Thyroid gland (tissue), 4 donors: Measurements from ENCODE around the gene LHPP. TPM values are rescaled to one million over a fixed set of nuclear protein-coding genes. Genes with fewer than 3 reads are reported as not detected.

Experiments used
- DNase-seq, 2 donors: peaks; one replicate each; pipeline ENCODE4 v3.0.0-alpha.2; 2019
- H3K27ac ChIP-seq, 3 donors: fragments of 200-600 bp; sonication (generic); 1 replicate in 2 of 3; 2 replicates in 1 of 3; pipeline ENCODE4 v1.5.1; 2016 to 2019; ENCODE audit warnings: mild to moderate bottlenecking in 1 of 3, moderate library complexity in 1 of 3
- H3K27me3 ChIP-seq: fragments of 200-600 bp; sonication (generic); one replicate; pipeline ENCODE4 v1.5.1; 2019
- H3K36me3 ChIP-seq, 2 donors: fragments of 200-600 bp; sonication (generic); one replicate each; pipeline ENCODE4 v1.5.1; 2016 to 2019
- H3K4me1 ChIP-seq, 2 donors: fragments of 200-600 bp; sonication (generic); one replicate each; pipeline ENCODE4 v1.5.1; 2017 to 2019
- H3K4me3 ChIP-seq, 3 donors: fragments of 200-600 bp; sonication (generic); replicated peaks in 1 of 3; 1 replicate in 2 of 3; 2 replicates in 1 of 3; pipeline ENCODE4 v1.5.1; 2016; ENCODE audit warnings: mild to moderate bottlenecking in 1 of 3
- H3K9me3 ChIP-seq: fragments of 200-600 bp; sonication (generic); one replicate; pipeline ENCODE4 v1.5.1; 2017
- POLR2A ChIP-seq, 2 donors: fragments of 450-650 bp; IDR thresholded peaks; one replicate each; pipeline ENCODE4 v1.6.1; 2017; ENCODE audit warnings: antibody characterized with exemption in 2 of 2, mild to moderate bottlenecking in 2 of 2, moderate library complexity in 1 of 2
- WGBS, 2 donors: methylation state at CpG; one replicate each; pipeline ENCODE4 v1.1.5; 2017; 5-methylcytosine and 5-hydroxymethylcytosine counted together
- intact Hi-C: fragments of 100-400 bp; cut with DNase I; formaldehyde crosslinking; loops from one replicate; pipeline ENCODE4 v1.15.1; 2023
- total RNA-seq, 4 donors: library from RNA; depleted of rRNA; stranded (reverse); fragments of >200 nt; gene quantifications; one replicate each; pipeline ENCODE4 v1.2.3, GENCODE V29; 2016
- TF ChIP-seq, protein P1 (sequence below), 6 experiments: fragments of 200-600 bp in 3 of 6; fragments of 450-650 bp in 3 of 6; sonication (generic) in 3 of 6; IDR thresholded peaks; one replicate each; pipeline ENCODE4 v1.5.1; 2016 to 2019; ENCODE audit warnings: antibody characterized with exemption in 6 of 6, mild to moderate bottlenecking in 2 of 6, inconsistent platforms in 1 of 6, moderate library complexity in 1 of 6

LHPP gene
- total RNA-seq, 4 donors from 2014 or later = 8.3 to 69.9 (median 48.3) TPM

DNA sequence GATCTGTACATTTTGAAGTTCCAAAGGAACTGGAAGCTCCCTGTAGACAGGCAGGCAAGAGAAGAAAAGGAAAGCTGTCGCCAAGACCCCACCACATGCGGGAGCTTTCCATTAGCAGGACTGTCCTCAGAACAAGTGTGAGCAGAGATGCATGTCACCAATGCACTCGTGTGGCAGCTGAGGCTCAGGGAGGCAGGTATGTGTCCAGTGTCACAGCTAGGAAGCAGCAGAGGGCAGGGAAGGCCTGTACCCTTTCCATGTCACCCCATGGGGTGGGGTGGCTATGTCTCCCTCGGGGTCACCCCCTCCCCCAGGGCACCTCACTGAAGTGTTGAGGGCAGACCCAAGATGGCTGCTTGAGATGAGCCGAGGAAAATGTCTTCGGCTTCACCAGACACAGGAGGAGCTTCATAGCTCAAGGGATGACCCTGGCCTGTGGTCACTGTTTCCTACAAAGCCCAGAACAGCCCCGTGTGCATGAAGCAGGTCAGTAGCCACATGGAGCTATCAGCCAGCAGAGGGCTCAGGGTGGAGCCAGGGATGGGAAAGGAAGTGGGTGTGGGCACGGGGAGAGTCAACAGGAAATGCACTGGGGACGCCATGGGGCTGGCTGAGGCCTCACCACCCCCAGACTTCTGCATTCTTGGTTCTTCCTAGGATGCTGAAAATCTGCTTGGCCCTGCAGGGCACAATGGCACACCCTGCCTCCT, 186.0 kb downstream of the LHPP start:
- H3K36me3 ChIP-seq = no peaks in the 10 kb centered on the region
- H3K27me3 ChIP-seq = no peaks in the 10 kb centered on the region
- no peak overlapping the region for H3K4me3 ChIP-seq
- no peaks in the 10 kb centered on the region for H3K9me3 ChIP-seq
- WGBS, 2 donors = 66 to 75% methylated on average over 6 to 9 of the region's 9 CpGs
- peak; percentile 35 to 43 for DNase-seq
- peak overlapping the region; percentile 56 to 92 (median 86) for H3K27ac ChIP-seq
- peaks cover 77 to 92% of the 10 kb centered on the region in 2 donors for H3K4me1 ChIP-seq
- intact Hi-C loops = no loop called here
- TF ChIP-seq, protein P1, sequence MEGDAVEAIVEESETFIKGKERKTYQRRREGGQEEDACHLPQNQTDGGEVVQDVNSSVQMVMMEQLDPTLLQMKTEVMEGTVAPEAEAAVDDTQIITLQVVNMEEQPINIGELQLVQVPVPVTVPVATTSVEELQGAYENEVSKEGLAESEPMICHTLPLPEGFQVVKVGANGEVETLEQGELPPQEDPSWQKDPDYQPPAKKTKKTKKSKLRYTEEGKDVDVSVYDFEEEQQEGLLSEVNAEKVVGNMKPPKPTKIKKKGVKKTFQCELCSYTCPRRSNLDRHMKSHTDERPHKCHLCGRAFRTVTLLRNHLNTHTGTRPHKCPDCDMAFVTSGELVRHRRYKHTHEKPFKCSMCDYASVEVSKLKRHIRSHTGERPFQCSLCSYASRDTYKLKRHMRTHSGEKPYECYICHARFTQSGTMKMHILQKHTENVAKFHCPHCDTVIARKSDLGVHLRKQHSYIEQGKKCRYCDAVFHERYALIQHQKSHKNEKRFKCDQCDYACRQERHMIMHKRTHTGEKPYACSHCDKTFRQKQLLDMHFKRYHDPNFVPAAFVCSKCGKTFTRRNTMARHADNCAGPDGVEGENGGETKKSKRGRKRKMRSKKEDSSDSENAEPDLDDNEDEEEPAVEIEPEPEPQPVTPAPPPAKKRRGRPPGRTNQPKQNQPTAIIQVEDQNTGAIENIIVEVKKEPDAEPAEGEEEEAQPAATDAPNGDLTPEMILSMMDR (IDR thresholded peaks at IDR 0.05) = peak in 1 of 6 experiments; percentile 14
- TF ChIP-seq POLR2A (IDR thresholded peaks at IDR 0.05) = no peak

DNA sequence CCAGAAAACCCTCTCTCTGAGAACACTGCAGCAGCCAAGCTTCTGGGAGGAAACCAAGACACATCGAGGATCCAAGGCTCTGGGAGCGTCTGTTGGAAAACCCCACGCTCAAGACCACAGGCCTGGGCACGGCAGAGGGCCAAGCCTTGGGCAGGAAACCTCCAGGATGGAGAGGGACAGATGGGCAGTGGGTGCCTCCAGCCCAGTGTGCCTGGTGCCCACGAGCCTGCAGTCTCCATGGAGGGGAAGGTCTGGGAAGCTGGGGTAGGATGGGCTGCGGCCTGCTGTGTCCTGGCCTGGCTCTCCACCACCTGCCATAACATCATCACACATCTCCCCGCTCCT, 186.5 kb downstream of the LHPP start:
- TF ChIP-seq, protein P1 (IDR thresholded peaks at IDR 0.05) = no peak
- no peak for TF ChIP-seq POLR2A (IDR thresholded peaks at IDR 0.05)
- peaks cover 77 to 92% of the 10 kb centered on the region in 2 donors for H3K4me1 ChIP-seq
- intact Hi-C loops = no loop called here
- no peak overlapping the region for H3K4me3 ChIP-seq
- peak overlapping the region; percentile 56 to 92 (median 86) for H3K27ac ChIP-seq
- H3K36me3 ChIP-seq = no peaks in the 10 kb centered on the region
- DNase-seq = no peak
- no peaks in the 10 kb centered on the region for H3K9me3 ChIP-seq
- WGBS, 2 donors = 77 to 80% methylated on average over 4 to 6 of the region's 7 CpGs
- no peaks in the 10 kb centered on the region for H3K27me3 ChIP-seq

DNA sequence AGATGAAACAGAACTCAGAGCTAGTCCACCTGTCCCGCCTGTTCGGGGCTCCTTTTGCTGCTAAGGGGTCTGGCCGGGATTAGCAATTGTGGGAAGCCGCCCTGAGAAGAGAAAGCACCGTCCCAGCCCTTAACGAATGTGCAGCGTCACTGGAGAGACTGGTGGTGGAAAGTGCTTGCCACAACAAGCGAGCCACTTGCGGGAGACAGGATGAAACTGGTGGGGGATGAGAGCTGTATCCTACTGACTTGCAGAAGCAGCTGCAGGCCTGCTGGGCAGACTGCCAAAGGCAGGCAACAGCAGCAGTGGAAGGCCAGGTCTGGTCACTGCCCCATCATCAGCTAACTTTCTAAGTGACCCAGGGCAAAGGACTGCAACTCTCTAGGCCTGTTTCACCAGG, 187.1 kb downstream of the LHPP start:
- Histone ChIP-seq H3K27me3 (no peaks in the 10 kb centered on the region), H3K4me1 (peaks cover 80 to 94% of the 10 kb centered on the region in 2 donors), H3K27ac (peak overlapping the region; percentile 56 to 92 (median 86)), H3K36me3 (no peaks in the 10 kb centered on the region), H3K9me3 (no peaks in the 10 kb centered on the region), H3K4me3 (no peak overlapping the region)
- TF ChIP-seq, protein P1 (IDR thresholded peaks at IDR 0.05) = no peak
- TF ChIP-seq POLR2A (IDR thresholded peaks at IDR 0.05) = peak in 1 of 2 donors; percentile 29
- peak; percentile 93 to 95 for DNase-seq
- intact Hi-C loops = no loop called here
- 27 to 34% methylated on average over 9 of the region's 9 CpGs for WGBS, 2 donors

DNA sequence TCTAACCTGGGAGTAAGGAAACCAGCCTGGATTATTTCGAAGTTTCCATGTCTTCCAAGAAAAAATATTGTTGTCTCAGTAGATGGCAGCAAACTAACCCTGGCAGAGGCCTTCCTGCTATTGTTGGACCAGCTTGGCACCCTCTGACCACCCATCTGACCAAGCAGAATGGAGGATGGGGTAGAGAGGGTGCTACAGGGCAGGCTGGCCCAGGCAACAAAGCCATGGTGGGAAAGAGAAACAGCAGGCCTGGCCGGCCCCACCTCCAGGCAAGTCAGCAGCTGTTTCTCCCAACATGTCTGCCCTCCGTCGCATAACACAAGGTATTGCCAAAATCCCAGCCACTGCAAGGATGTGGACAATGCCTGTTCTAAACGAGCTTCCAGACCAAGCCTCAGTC, 187.6 kb downstream of the LHPP start:
- H3K4me1 ChIP-seq = peaks cover 79 to 94% of the 10 kb centered on the region in 2 donors
- no peak overlapping the region for H3K4me3 ChIP-seq
- H3K36me3 ChIP-seq = no peaks in the 10 kb centered on the region
- intact Hi-C loops = no loop called here
- H3K9me3 ChIP-seq = no peaks in the 10 kb centered on the region
- H3K27ac ChIP-seq = peak overlapping the region; percentile 40 to 92 (median 86)
- no peaks in the 10 kb centered on the region for H3K27me3 ChIP-seq
- 47 to 58% methylated on average over 4 to 5 of the region's 5 CpGs for WGBS, 2 donors
- peak in 1 of 2 donors; percentile 43 for DNase-seq
- no peak for TF ChIP-seq POLR2A (IDR thresholded peaks at IDR 0.05)
- TF ChIP-seq, protein P1 (IDR thresholded peaks at IDR 0.05) = no peak

DNA sequence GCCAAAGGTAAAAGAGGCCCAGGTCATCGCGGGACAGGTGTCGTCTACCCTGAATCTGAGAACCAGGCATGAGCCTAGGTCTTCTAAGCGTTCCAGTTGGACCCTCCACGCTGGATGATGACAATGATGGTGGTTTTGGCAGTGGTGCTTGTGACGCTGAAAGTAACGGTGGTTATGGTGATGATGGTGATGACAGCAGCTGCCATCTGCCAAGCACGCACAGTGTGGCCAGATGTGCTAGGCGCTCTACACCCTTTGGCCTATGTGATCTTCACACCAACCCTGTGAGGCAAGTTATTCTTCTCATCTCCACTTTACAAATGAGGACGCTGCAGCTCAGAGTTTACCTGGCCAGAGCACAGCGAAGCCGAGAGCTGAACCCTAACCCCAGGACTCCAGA, 188.6 kb downstream of the LHPP start:
- Histone ChIP-seq H3K9me3 (no peaks in the 10 kb centered on the region), H3K4me3 (no peak overlapping the region), H3K27ac (peak overlapping the region; percentile 40 to 92 (median 76)), H3K4me1 (peaks cover 78 to 94% of the 10 kb centered on the region in 2 donors), H3K27me3 (no peaks in the 10 kb centered on the region), H3K36me3 (no peaks in the 10 kb centered on the region)
- TF ChIP-seq POLR2A (IDR thresholded peaks at IDR 0.05) = no peak
- TF ChIP-seq, protein P1 (IDR thresholded peaks at IDR 0.05) = no peak
- 97% methylated on average over 11 to 12 of the region's 12 CpGs for WGBS, 2 donors
- no peak for DNase-seq
- intact Hi-C loops = no loop called here
